H1 (cell line): ENCODE data around the gene RAI14. TPM values are rescaled to one million over a fixed set of nuclear protein-coding genes. Genes with fewer than 3 reads are reported as not detected.

Experiments used
- CBX8 ChIP-seq: fragments of 300-800, 300-1000 bp; sonication (generic); IDR thresholded peaks from 2 replicates; pipeline ENCODE4 v1.7.1; 2016; ENCODE audit warnings: low read depth, low read length, borderline replicate concordance
- HDAC6 ChIP-seq: IDR thresholded peaks from one replicate; pipeline ENCODE4 v1.7.1; 2012; ENCODE audit warnings: low read depth, mild to moderate bottlenecking, inconsistent platforms, low read length, moderate library complexity
- JUN ChIP-seq: IDR thresholded peaks from 2 replicates; pipeline ENCODE4 v1.6.1; 2011; ENCODE audit warnings: low read depth, mild to moderate bottlenecking, improper control_type of control experiment, low read length
- RXRA ChIP-seq: IDR thresholded peaks from 2 replicates; pipeline ENCODE4 v1.6.1; 2011; ENCODE audit warnings: low read depth, mild to moderate bottlenecking, low read length, moderate library complexity; ENCODE audit not compliant: insufficient read depth
- polyA plus RNA-seq, 7 experiments: library from polyadenylated mRNA; depleted of rRNA in 3 of 7; stranded (reverse) in 5 of 7; unstranded in 2 of 7; fragments of >200 nt in 5 of 7; fragments of 200-250 nt in 2 of 7; gene quantifications; 1 replicate in 5 of 7; 2 replicates in 1 of 7; 4 replicates in 1 of 7; pipeline versions ENCODE4 v1.2.1 to v1.2.3, GENCODE V29; 2011 to 2013; ENCODE audit warnings: missing spikeins in 2 of 7, mixed read lengths in 2 of 7
- total RNA-seq: library from RNA; stranded (reverse); fragmentation: NEBNext Ultra II Directional; extraction: Animal tissue kit (Norgen Biotek cat#: 25700); gene quantifications from 2 replicates; pipeline ENCODE4 v1.2.1, GENCODE V29; 2021

Gene RAI14
- total and polyA plus RNA-seq, 2 of the 8 experiments (the other 6 are each of a cell fraction or from before 2014, with no cell fraction given), result 48.4 to 210 TPM

DNA sequence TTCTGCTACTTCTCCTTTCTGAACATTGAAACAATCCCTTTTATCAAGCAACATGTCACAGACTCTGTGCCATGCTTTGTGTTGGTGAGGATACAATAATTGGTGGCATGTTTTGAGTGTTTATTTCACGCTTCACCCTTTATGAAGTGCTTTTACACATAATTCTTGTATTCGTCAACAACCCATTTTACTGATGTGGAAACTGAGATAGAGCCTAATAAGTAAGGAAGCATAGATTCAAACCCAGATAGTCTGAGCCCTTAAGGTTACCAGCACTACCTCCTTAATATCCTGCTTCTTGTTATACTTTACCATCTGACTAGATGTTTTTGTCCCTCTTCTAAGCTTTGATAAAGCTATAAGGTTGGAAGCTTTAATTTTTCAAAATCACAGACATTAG is 133.5 kb downstream of the RAI14 start (continued):
- TF ChIP-seq HDAC6, result no peak
- TF ChIP-seq RXRA, result no peak
- no peak for TF ChIP-seq JUN
- no peak for TF ChIP-seq CBX8
- TF ChIP-seq, all 59 proteins: peak for 0
